GM21717 (cell line): Measurements from ENCODE around the gene ILKAP.

Experiments
- ATAC-seq: cut with Tn5 transposase; IDR thresholded peaks from one replicate; pipeline ENCODE4 v1.9.1; 2021; ENCODE audit warnings: mild to moderate bottlenecking, moderate library complexity; ENCODE audit not compliant: unreplicated experiment

ILKAP gene

GRCh38 chr2:238166391-238167343 lies 36.8 kb downstream of the ILKAP start:
- no peak for ATAC-seq

DNA sequence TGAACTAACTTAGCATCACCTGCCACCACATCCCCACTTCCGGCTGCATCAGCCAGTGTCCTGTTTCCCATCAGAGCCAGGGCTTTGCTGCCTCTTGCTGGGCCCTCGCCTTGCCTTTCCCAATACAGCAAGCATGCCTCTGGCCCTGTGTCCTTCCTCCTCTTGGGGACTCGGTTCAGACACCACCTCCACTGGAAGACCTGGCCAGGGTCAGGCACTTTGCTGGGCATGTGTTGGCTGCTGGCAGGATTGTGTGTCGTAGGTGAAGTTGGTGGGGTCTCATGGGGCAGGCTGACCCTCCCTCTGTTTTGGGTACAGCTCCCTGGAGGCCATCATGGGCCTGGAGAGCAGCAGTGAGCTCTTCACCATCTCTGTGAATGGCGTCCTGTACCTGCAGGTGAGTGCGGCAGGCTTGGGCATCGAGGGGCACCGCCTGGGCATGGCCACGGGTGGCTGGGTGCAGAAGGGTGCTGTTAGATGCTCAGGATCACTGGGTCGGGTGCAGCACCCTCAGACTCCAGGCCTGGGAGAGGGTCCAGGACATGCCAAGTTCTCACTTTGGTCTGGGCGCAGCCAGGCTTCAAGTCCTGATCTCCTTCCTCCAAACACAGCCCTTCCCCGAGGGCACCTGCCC lies 38.1 kb downstream of the ILKAP start:
- ATAC-seq = no peak

- ATAC-seq = no peak
Observed at GRCh38 chr2:238164906-238165287, 38.6 kb downstream of the ILKAP start.

GRCh38 chr2:238163481-238164198 lies 39.9 kb downstream of the ILKAP start:
- ATAC-seq = no peak

- no peak for ATAC-seq
Observed at GRCh38 chr2:238162846-238163441, 40.6 kb downstream of the ILKAP start.

DNA sequence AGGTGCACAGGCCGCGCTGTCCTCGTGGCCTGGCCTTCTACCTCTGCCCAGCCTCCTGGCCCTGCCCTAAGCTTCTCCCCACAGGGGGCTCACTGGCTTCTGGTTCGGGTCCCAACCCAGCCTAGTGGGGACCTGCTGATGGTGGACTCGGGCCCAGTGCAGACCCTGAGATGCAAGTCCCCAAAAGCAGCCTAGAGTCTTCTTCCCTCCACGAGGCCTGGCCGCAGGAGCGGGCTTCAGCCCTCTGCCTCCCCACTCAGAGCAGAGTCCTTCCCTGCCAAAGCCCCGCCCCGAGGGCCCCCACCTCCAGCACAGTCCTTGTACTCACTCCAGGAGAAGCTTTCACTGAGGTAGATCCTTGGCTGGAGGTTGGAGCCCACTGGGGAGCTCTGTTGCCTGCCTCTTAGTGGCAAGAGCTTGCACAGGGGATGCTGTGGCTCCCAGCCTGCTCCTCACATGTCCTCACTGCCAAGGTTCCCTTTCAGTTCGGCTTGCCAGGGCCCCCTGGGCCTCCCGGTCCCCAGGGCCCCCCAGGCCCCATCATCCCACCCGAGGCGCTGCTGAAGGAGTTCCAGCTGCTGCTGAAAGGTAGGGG lies 41.1 kb downstream of the ILKAP start:
- ATAC-seq = no peak

GRCh38 chr2:238161291-238162051 lies 42.0 kb downstream of the ILKAP start:
- ATAC-seq = no peak

DNA sequence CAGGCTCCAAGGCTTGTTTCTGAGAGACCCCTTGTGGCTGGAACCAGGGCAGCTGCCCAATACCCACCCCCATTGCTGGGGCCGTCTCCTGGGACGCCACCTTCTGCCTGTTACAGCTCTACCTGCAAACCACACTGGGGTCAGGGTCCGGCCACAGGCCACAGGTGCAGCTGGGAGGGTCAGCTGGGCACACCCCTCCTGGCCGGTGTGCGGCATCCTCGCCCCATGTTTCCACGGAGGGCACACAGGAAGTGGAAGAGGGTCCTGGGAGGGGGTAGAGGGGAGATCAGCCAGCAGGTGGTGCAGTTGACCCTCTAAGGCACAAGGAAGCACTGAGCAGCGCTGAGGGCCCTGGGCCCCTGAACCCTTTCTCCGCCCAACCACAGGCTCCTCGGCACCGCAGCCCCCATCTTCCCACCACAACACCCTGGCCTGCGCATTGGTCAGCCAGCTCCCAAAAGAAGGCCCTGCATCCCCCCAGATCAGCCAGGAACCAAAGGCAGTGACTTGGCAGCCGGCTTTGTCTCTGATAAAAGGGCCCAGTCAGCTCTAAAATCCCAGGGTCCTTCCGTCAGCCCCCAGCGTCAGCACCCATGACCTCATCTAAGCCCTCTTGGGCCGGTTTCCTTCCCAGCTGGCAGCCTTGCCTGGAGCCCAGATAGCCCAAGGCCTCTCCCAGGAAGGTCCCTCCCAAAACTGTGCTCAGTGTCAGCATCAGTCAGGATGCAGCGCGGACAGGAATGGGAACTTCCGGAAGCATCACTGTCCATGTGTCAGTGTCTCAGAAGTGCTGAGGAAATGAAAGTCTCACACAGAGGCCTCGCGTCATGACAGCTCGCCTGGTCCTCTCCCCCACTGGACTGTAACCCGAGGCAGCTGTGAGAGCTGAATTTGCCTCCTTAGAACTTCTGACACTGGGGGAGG lies 43.0 kb downstream of the ILKAP start:
- no peak for ATAC-seq

- no peak for ATAC-seq
Observed at GRCh38 chr2:238159661-238160205, 43.8 kb downstream of the ILKAP start.

- ATAC-seq = no peak
Observed at GRCh38 chr2:238159071-238159539, 44.4 kb downstream of the ILKAP start.

DNA sequence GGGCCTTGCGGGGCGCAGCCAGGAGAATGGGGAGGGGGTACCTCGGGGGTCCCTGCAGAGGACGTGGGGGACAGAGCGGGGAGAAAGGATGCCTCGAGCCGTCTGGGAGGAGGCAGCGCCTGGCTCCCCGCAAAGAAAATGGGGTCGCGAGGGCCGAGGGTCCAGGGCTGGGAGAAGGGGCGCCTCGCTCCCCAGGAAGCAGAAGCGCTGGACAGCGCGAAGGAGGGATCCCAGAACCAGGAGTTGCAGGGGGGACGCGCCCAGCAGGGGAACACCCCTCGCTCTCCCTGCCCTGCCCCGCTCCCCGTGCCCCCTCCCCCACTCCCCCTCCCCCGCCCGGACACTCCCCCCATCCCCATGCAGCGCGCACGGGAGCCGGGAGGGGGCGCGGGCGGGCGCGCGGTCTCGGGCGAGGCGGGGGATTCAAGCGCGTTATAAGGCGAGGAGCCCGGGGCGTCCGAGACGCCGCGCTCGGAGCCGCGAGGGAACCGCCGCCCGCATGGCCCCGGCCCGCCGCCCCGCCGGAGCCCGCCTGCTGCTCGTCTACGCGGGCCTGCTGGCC lies 44.9 kb downstream of the ILKAP start, which contains the start of gene ERFE:
Gene ERFE, plus strand, starts transcription at position 462 of the 562 bp plus-strand sequence. Its CDS starts 38 bp downstream, at position 500.
- no peak for ATAC-seq

GRCh38 chr2:238158018-238158508 lies 45.4 kb downstream of the ILKAP start:
- ATAC-seq = no peak

DNA sequence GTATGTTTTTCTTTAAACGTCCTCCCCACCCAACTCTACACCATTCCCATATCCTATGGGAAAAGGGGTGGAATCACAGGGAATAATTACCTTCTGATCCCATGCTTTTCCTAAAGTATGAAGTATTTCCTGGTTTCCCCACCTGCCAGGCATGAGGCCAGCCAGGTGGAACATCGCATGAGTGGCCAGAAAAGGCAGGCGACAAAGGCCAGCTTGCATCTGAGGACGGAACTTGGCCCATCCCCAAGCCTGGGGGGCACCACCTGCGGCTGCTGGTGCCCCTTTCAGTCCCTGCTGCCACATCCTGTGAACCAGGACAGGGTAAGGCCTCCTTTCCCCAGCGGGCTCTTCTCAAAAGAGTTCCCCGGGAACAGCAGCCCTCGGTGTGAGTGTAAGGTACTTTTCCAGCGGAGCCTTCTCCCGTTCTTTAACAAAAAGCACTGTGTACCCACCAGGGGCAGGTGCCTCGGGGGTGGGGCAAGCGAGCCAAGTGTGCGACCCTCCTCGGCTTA lies 45.9 kb downstream of the ILKAP start:
- ATAC-seq = no peak

DNA sequence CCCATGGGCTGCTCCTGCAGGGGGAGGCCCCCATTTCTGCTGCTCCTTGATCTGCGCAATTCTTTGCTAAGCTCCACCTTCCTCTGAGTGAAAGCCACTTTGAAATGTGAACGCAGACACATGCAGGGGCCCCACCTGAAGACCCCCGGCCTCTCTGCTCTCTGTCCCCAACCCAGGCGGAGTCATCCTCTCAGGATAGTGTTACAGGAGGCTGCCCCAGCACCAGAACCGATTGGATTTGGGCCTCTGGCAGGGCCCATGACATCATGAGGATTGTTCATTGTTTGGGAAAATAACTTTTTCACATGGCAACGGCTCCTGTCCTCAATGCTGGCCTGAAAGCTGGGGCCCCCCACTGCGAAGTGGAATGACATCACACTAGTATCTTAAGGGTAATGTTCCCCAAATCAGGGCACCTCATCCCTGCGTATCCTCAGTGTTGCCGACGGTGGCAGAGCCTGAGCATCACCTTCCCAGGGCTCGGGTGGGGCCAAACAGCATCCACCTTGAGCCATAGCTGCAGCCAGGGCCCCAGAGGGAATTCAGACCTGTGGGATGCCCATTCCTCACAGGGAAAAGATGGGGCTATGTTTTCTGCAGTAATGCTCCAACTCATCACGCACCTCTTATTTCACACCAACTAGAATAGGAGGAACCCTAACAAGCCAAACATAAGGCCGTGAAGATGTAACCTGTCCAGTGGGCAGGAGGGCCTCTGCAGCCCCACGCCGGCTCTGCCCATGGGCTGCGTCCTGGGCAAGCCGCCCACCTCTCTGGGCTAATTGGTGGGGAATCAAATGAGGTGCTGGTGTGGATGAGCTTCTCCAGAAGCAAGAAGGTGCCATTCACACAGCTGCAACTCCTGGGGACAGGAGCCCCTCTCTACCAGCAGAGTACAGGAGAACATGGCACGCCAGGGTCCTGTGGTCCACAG lies 47.5 kb downstream of the ILKAP start:
- no peak for ATAC-seq

GRCh38 chr2:238155051-238155760 lies 48.3 kb downstream of the ILKAP start:
- ATAC-seq = no peak

DNA sequence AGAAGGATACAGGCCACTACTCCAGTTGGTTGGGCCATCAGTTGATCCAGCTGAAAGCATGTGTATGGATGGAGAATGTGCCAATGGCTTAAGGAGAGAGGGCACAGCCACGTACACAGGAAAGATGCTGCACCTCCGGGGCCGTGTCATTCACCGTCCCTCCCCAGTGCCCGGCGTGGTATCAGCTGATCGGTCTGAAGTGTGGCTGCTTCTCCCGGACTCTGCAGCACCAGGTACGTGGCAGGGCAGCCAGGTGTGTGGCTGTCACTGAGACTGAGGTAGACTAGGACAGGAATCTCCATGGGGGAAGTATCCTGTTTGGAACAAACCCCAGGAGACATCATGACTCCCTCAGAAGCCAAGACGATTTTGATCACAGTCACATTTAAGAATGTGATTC lies 48.9 kb downstream of the ILKAP start:
- no peak for ATAC-seq
